Stimulated activated CD8-positive, alpha-beta memory T cell treated with anti-CD3 and anti-CD28 coated beads, Interleukin-7, amount 100 ng/mL, for 1 hour (primary cell): ENCODE measurements around the gene ZNF284.
A peak's percentile ranks its signal among the peaks of the same experiment; 100 is the strongest.
"Not testable (repeated sequence)": the region's sequence is repeated elsewhere in the genome, so short reads cannot be mapped to it uniquely, and the experiment has no call there.

Experiments
- DNase-seq, 2 donors: peaks; one replicate each; pipeline ENCODE4 v3.0.0-alpha.2; 2020; ENCODE audit warnings: low read depth in 2 of 2

Gene ZNF284

DNA sequence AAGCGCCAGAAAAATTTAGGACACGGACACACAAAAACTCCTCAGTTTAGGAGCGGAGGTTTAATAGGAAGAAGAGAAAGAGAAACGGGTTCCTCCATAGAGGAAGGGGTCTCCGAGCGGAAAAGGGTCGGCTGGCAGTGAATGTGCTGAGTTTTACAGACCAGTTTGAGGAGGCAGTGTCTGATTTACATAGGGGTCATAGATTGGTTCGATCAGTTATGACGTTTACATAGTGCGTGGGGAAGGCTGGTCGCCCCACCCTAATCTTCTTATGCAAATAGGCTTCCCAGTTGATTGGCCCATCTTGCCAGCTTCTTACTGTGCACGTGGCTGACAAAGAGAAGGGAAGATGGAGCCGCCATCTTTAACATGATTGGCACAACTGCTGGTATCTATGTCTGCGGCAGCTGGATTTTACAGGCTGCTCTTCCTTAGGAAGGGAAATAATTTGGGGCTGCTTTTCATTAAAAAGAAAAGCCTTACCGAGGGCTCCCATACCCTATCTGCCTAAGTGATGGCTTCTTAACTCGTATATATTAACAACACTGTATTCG, 40.0 kb downstream of the ZNF284 start:
- DNase-seq: no peak

DNA sequence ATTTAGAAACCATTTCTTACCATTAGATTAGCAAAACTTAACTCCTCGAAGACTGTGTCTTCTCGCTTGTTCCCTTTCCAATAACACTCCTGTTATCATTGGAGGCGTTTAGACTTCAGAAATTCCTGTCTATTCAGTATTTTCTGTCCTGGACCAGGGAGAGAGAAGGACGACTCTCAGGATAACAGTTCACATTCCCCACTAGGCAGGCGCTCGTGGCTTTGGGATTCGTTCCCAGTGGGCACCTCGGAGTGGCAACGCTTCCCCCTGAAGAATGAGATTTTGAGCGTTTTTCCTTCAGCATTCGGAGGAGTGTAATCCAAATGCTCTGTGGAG, 40.8 kb downstream of the ZNF284 start:
- no peak for DNase-seq

DNA sequence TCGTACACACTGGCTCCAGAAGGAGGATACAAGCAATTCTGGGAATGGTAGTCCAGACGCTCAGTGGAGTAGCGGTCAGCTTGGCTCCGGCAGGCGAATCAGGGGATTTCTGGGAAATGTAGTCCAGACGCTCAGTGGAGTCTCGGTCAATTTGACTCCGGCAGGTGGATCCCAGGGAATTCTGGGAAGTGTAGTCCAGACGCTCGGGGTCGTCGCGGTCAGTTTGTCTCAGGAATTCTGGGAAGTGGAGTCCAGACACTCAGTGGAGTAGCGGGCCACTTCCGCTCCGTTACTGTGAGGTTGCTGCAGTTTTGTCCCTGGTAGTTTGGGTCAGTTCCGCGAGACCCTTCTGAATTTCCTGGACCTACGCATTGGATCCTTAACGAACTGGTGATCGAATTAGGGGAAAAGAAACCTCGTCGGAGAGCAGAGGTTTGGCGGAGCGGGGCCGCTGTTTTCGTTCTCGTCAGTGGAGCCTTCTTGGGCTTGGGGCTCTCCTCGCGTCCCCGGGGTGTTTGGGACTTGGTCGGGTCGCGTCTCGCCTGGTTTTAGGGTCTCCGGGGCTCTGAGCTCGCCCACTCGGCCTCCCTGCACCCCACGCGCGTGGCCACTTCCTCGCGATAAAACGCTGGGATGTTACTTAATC, 41.3 kb downstream of the ZNF284 start, which contains the start of gene ZNF225:
Gene ZNF225 (plus strand): TSS at position 262 of the 646 bp plus-strand sequence. CDS start 2,429 bp downstream, outside the sequence.
- DNase-seq: peak; percentile 64 to 69

DNA sequence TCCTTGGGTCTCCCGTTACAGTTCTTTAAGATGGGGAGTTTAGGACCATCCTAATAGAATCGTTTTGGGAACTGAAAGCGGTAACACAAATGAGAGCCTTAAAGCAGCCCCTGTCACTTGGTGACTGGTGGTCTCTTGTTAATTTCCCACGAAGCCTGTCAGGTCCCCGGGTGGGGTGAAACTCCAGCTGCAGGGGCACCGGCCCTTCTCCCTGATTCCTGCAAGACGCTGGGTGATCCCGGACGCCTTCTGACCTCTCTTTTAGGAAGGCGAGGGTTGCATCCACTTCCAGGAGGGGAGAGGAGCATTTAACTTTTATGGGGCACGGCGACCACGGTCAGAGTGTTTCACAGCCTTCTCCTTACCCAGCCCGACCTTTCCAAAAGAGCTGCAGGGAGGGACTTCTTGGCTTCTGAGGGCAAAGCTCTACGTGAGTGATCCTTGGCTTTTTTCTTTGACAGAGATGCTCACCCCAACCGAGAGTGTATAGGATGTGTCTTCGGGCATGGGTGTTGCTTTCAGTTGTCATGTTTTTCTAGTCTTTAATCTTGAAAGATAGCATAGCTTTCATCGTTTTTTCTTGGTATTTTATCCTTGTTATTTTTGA, 41.9 kb downstream of the ZNF284 start:
- DNase-seq: no peak

DNA sequence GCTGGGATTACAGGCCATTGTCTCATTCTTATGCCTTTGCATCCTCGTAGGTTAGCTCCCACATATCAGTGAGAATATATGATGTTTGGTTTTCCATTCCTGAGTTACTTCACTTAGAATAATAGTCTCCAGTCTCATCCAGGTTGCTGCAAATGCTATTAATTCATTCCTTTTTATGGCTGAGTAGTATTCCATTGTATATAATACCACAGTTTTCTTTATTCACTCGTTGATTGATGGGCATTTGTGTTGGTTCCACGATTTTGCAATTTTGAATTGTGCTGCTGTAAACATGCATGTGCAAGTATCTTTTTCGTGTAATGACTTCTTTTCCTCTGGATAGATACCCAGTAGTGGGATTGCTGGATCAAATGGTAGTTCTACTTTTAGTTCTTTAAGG, 49.2 kb downstream of the ZNF284 start:
- DNase-seq: not testable (repeated sequence)

DNA sequence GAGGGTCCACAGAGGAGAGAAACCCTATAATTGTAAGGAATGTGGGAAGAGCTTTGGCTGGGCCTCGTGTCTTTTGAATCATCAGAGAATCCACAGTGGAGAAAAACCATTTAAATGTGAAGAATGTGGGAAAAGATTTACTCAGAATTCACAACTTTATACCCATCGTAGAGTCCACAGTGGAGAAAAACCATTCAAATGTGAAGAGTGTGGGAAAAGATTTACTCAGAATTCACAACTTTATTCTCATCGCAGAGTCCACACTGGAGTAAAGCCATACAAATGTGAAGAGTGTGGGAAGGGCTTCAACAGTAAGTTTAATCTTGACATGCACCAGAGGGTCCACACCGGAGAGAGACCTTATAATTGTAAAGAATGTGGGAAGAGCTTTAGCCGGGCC, 60.0 kb downstream of the ZNF284 start:
- no peak for DNase-seq
